Liver (tissue), 9 donors: ENCODE data around the gene UTP4. TPM values are rescaled to one million over a fixed set of nuclear protein-coding genes. Genes with fewer than 3 reads are reported as not detected.

Source experiments
- DNase-seq: peaks from one replicate; pipeline ENCODE4 v3.0.0-alpha.2; 2017; ENCODE audit warnings: low spot score
- H3K27ac ChIP-seq, 2 donors: one replicate each; pipeline ENCODE4 v1.7.0; 2013; ENCODE audit warnings: inconsistent platforms in 2 of 2, low read length in 2 of 2, control low read depth in 1 of 2, low read depth in 1 of 2, mild to moderate bottlenecking in 1 of 2
- H3K27me3 ChIP-seq, 4 donors: one replicate each; pipeline versions ENCODE4 v1.6.1 to v1.7.0; 2013; ENCODE audit warnings: low read length in 3 of 4, inconsistent platforms in 1 of 4, mild to moderate bottlenecking in 1 of 4, moderate library complexity in 1 of 4; ENCODE audit not compliant: control insufficient read depth in 4 of 4, insufficient read depth in 4 of 4
- H3K36me3 ChIP-seq, 4 donors: one replicate each; pipeline versions ENCODE4 v1.6.1 to v1.7.0; 2013; ENCODE audit warnings: low read length in 3 of 4, mild to moderate bottlenecking in 3 of 4, low read depth in 1 of 4, moderate library complexity in 1 of 4; ENCODE audit not compliant: control insufficient read depth in 4 of 4, insufficient read depth in 3 of 4
- H3K4me1 ChIP-seq, 4 donors: one replicate each; pipeline versions ENCODE4 v1.6.1 to v1.7.0; 2013; ENCODE audit warnings: low read length in 3 of 4, mild to moderate bottlenecking in 3 of 4, moderate library complexity in 1 of 4; ENCODE audit not compliant: control insufficient read depth in 4 of 4, insufficient read depth in 4 of 4
- H3K4me3 ChIP-seq, 3 donors: one replicate each; pipeline versions ENCODE4 v1.6.1 to v1.7.0; 2013; ENCODE audit warnings: low read length in 3 of 3, control low read depth in 1 of 3, low read depth in 1 of 3, mild to moderate bottlenecking in 1 of 3
- H3K9ac ChIP-seq, 2 donors: one replicate each; pipeline ENCODE4 v1.7.0; 2013; ENCODE audit warnings: low read length in 2 of 2, mild to moderate bottlenecking in 2 of 2, moderate library complexity in 2 of 2, control low read depth in 1 of 2, low read depth in 1 of 2
- H3K9me3 ChIP-seq, 4 donors: one replicate each; pipeline versions ENCODE4 v1.6.1 to v1.7.0; 2013; ENCODE audit warnings: low read length in 3 of 4; ENCODE audit not compliant: control insufficient read depth in 4 of 4
- ATF3 ChIP-seq: IDR thresholded peaks from 2 replicates; pipeline ENCODE4 v1.6.1; 2016; ENCODE audit warnings: antibody characterized with exemption
- CTCF ChIP-seq: fragments of 150-350 bp; IDR thresholded peaks from 2 replicates; pipeline ENCODE4 v1.5.1; 2017; ENCODE audit warnings: improper control_type of control experiment, low read depth, low read length; ENCODE audit not compliant: missing input control
- EGR1 ChIP-seq, 2 donors: IDR thresholded peaks; 2 replicates each; pipeline ENCODE4 v1.6.1; 2016 to 2018; ENCODE audit warnings: antibody characterized with exemption in 2 of 2, low read depth in 2 of 2
- FOXA1 ChIP-seq: IDR thresholded peaks from 2 replicates; pipeline ENCODE4 v1.6.1; 2016; ENCODE audit warnings: antibody characterized with exemption
- FOXA2 ChIP-seq: IDR thresholded peaks from 2 replicates; pipeline ENCODE4 v1.6.1; 2016; ENCODE audit warnings: antibody characterized with exemption
- GABPA ChIP-seq, 2 donors: IDR thresholded peaks in 1 of 2; conservative IDR thresholded peaks in 1 of 2; 2 replicates each; pipeline ENCODE4 v1.6.1; 2016; ENCODE audit warnings: antibody characterized with exemption in 2 of 2, mild to moderate bottlenecking in 1 of 2, moderate library complexity in 1 of 2
- HNF4A ChIP-seq, 2 donors: conservative IDR thresholded peaks; 2 replicates each; pipeline ENCODE4 v1.6.1; 2016; ENCODE audit warnings: antibody characterized with exemption in 2 of 2, mild to moderate bottlenecking in 2 of 2
- HNF4G ChIP-seq: IDR thresholded peaks from 2 replicates; pipeline ENCODE4 v1.6.1; 2016; ENCODE audit warnings: antibody characterized with exemption
- JUND ChIP-seq, 2 donors: IDR thresholded peaks; 2 replicates each; pipeline ENCODE4 v1.6.1; 2016; ENCODE audit warnings: antibody characterized with exemption in 2 of 2
- NR2F2 ChIP-seq: IDR thresholded peaks from 2 replicates; pipeline ENCODE4 v1.6.1; 2016; ENCODE audit warnings: antibody characterized with exemption
- RAD21 ChIP-seq, 2 donors: IDR thresholded peaks; 2 replicates each; pipeline ENCODE4 v1.6.1; 2016; ENCODE audit warnings: antibody characterized with exemption in 2 of 2, mild to moderate bottlenecking in 2 of 2
- REST ChIP-seq: IDR thresholded peaks from 2 replicates; pipeline ENCODE4 v1.6.1; 2016; ENCODE audit warnings: antibody characterized with exemption, mild to moderate bottlenecking
- RXRA ChIP-seq, 2 donors: IDR thresholded peaks; 2 replicates each; pipeline ENCODE4 v1.6.1; 2017 to 2018; ENCODE audit warnings: antibody characterized with exemption in 2 of 2, mild to moderate bottlenecking in 1 of 2
- SP1 ChIP-seq: IDR thresholded peaks from 2 replicates; pipeline ENCODE4 v1.6.1; 2018; ENCODE audit warnings: antibody characterized with exemption, mild to moderate bottlenecking
- TAF1 ChIP-seq: conservative IDR thresholded peaks from 2 replicates; pipeline ENCODE4 v1.6.1; 2016; ENCODE audit warnings: antibody characterized with exemption, mild to moderate bottlenecking
- YY1 ChIP-seq: IDR thresholded peaks from 2 replicates; pipeline ENCODE4 v1.6.1; 2016; ENCODE audit warnings: antibody characterized with exemption, mild to moderate bottlenecking
- WGBS: extraction: QIAGEN DNeasy Blood & Tissue Kit; methylation state at CpG from one replicate; pipeline ENCODE4 v1.1.7; 2013; 5-methylcytosine and 5-hydroxymethylcytosine counted together
- polyA plus RNA-seq, 2 donors: library from polyadenylated mRNA; stranded (reverse) in 1 of 2; unstranded in 1 of 2; fragments of 200-250 nt in 1 of 2; fragments of >200 nt in 1 of 2; fragmentation: Nextera tagmentation in 1 of 2; extraction: Ambion mirVana in 1 of 2; gene quantifications; one replicate each; pipeline versions ENCODE4 v1.2.1 to v1.2.3, GENCODE V29; 2013 to 2015
- total RNA-seq, 2 donors: library from RNA; depleted of rRNA; stranded (reverse); fragments of >200 nt; gene quantifications; one replicate each; pipeline ENCODE4 v1.2.3, GENCODE V29; 2014
- TF ChIP-seq, protein P1 (sequence below): IDR thresholded peaks from 2 replicates; pipeline ENCODE4 v1.6.1; 2016; ENCODE audit warnings: antibody characterized with exemption
- TF ChIP-seq, protein P2 (sequence below): IDR thresholded peaks from 2 replicates; pipeline ENCODE4 v1.6.1; 2016; ENCODE audit warnings: antibody characterized with exemption
- donor health status: healthy.
- donor health status: healthy.
- donor health status: healthy.
- donor health status: healthy.
- donor health status: healthy.

UTP4 gene
- total and polyA plus RNA-seq, 4 donors: 11.3 to 13.8 (median 12.4) TPM

- Histone ChIP-seq H3K4me1 (peaks cover 6 to 30% (median 13%) of the 10 kb centered on the region in 4 donors), H3K27me3 (no peaks in the 10 kb centered on the region), H3K27ac (no peak overlapping the region), H3K9ac (no peak overlapping the region), H3K9me3 (no peaks in the 10 kb centered on the region), H3K36me3 (peaks cover 0 to 25% (median 3%) of the 10 kb centered on the region in 4 donors), H3K4me3 (no peak overlapping the region)
- TF ChIP-seq, protein P1, sequence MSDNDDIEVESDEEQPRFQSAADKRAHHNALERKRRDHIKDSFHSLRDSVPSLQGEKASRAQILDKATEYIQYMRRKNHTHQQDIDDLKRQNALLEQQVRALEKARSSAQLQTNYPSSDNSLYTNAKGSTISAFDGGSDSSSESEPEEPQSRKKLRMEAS: no peak
- TF ChIP-seq NR2F2 (no peak), RAD21 (IDR thresholded peaks at IDR 0.05) (no peak), ATF3 (no peak), HNF4G (no peak), RXRA (IDR thresholded peaks at IDR 0.05) (no peak), FOXA2 (no peak), SP1 (no peak), GABPA (IDR thresholded peaks at IDR 0.05 in 1 of 2, conservative IDR thresholded peaks at IDR 0.05 in 1 of 2) (no peak), YY1 (no peak), FOXA1 (no peak), TAF1 (no peak), REST (no peak), EGR1 (IDR thresholded peaks at IDR 0.05; ENCODE audit: low read depth in 2 of 2) (no peak), HNF4A (conservative IDR thresholded peaks at IDR 0.05) (no peak), CTCF (no peak), JUND (IDR thresholded peaks at IDR 0.05) (no peak)
- TF ChIP-seq, protein P2, sequence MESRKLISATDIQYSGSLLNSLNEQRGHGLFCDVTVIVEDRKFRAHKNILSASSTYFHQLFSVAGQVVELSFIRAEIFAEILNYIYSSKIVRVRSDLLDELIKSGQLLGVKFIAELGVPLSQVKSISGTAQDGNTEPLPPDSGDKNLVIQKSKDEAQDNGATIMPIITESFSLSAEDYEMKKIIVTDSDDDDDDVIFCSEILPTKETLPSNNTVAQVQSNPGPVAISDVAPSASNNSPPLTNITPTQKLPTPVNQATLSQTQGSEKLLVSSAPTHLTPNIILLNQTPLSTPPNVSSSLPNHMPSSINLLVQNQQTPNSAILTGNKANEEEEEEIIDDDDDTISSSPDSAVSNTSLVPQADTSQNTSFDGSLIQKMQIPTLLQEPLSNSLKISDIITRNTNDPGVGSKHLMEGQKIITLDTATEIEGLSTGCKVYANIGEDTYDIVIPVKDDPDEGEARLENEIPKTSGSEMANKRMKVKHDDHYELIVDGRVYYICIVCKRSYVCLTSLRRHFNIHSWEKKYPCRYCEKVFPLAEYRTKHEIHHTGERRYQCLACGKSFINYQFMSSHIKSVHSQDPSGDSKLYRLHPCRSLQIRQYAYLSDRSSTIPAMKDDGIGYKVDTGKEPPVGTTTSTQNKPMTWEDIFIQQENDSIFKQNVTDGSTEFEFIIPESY: no peak
- no peak for DNase-seq
- WGBS: 93% methylated on average over 25 of the region's 25 CpGs
These were observed 18.0 kb upstream of the UTP4 start for GRCh38 chr16:69114346-69114975.
